Measurements from ENCODE around the gene SCGN.

SCGN gene

DNA sequence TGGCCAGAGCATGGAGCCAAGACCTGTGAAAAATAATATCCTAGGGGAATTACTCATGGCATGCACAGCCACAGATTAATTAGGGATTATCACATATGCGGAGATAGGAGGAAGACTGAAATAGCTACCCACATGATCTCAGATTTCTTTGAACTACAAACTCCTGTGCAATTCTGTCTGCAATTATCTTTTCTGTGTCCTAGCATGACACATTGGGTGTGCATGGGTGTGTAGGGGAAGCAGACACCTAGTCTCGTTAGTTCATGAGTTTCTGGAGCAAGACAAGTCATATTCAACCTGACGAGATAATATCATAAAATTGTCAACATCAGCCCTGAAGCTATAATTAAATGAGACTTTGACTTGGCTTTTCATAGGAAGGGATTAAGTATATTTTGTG, 98.9 kb downstream of the SCGN start:
- no peak for DNase-seq (ENCODE audit: low read depth)
- H3K4me3 ChIP-seq (replicated peaks; ENCODE audit: low read depth, low read length), result no peak overlapping the region
- TF ChIP-seq, protein P1, sequence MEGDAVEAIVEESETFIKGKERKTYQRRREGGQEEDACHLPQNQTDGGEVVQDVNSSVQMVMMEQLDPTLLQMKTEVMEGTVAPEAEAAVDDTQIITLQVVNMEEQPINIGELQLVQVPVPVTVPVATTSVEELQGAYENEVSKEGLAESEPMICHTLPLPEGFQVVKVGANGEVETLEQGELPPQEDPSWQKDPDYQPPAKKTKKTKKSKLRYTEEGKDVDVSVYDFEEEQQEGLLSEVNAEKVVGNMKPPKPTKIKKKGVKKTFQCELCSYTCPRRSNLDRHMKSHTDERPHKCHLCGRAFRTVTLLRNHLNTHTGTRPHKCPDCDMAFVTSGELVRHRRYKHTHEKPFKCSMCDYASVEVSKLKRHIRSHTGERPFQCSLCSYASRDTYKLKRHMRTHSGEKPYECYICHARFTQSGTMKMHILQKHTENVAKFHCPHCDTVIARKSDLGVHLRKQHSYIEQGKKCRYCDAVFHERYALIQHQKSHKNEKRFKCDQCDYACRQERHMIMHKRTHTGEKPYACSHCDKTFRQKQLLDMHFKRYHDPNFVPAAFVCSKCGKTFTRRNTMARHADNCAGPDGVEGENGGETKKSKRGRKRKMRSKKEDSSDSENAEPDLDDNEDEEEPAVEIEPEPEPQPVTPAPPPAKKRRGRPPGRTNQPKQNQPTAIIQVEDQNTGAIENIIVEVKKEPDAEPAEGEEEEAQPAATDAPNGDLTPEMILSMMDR (IDR thresholded peaks at IDR 0.05; ENCODE audit: low read length, missing control alignments), result no peak
